Memory B cell (primary cell): ENCODE measurements around the gene PLXDC2.

Source experiments
- ATAC-seq: fragments of 150-1000 bp; cut with Tn5 transposase; 2 replicates; pipeline ENCODE4 v1.10.0; 2021; ENCODE audit warnings: low read depth, mild to moderate bottlenecking, moderate library complexity
- DNase-seq, 2 donors: peaks; one replicate each; pipeline ENCODE4 v3.0.0; 2022; ENCODE audit warnings: low spot score in 2 of 2
- H3K27ac Mint-ChIP-seq: one replicate; pipeline ENCODE4 v1.8.0; 2022; ENCODE audit warnings: mild to moderate bottlenecking, moderate library complexity, mixed read lengths
- H3K27me3 Mint-ChIP-seq: one replicate; pipeline ENCODE4 v1.8.0; 2022; ENCODE audit warnings: mixed read lengths
- H3K36me3 Mint-ChIP-seq: one replicate; pipeline ENCODE4 v1.8.0; 2022; ENCODE audit warnings: mild to moderate bottlenecking, mixed read lengths
- H3K4me1 Mint-ChIP-seq: one replicate; pipeline ENCODE4 v1.8.0; 2022; ENCODE audit warnings: mixed read lengths
- H3K4me3 Mint-ChIP-seq: one replicate; pipeline ENCODE4 v1.8.0; 2022; ENCODE audit warnings: mild to moderate bottlenecking, moderate library complexity, mixed read lengths
- H3K9me3 Mint-ChIP-seq: one replicate; pipeline ENCODE4 v1.8.0; 2022; ENCODE audit warnings: mixed read lengths

PLXDC2 gene

GRCh38 chr10:20090831-20091230 lies 274.6 kb downstream of the PLXDC2 start:
- H3K27me3 Mint-ChIP-seq: no peaks in the 10 kb centered on the region
- peaks cover 8% of the 10 kb centered on the region for H3K9me3 Mint-ChIP-seq
- ATAC-seq: no peak
- no peak for DNase-seq
- H3K36me3 Mint-ChIP-seq: no peaks in the 10 kb centered on the region
- H3K4me3 Mint-ChIP-seq: no peak overlapping the region
- H3K27ac Mint-ChIP-seq: no peak overlapping the region
- H3K4me1 Mint-ChIP-seq: no peaks in the 10 kb centered on the region

- DNase-seq: no peak
- no peaks in the 10 kb centered on the region for H3K36me3 Mint-ChIP-seq
- H3K9me3 Mint-ChIP-seq: peaks cover 10% of the 10 kb centered on the region
- no peak for ATAC-seq
- no peaks in the 10 kb centered on the region for H3K4me1 Mint-ChIP-seq
- no peak overlapping the region for H3K4me3 Mint-ChIP-seq
- H3K27me3 Mint-ChIP-seq: no peaks in the 10 kb centered on the region
- no peak overlapping the region for H3K27ac Mint-ChIP-seq
Measured at GRCh38 chr10:20091698-20092097, 275.5 kb downstream of the PLXDC2 start.

GRCh38 chr10:20093600-20093999 lies 277.4 kb downstream of the PLXDC2 start:
- H3K9me3 Mint-ChIP-seq: peaks cover 10% of the 10 kb centered on the region
- H3K27ac Mint-ChIP-seq: no peak overlapping the region
- H3K4me1 Mint-ChIP-seq: no peaks in the 10 kb centered on the region
- DNase-seq (no peak), ATAC-seq (no peak)
- H3K27me3 Mint-ChIP-seq: no peaks in the 10 kb centered on the region
- H3K4me3 Mint-ChIP-seq: no peak overlapping the region
- no peaks in the 10 kb centered on the region for H3K36me3 Mint-ChIP-seq

- Mint-ChIP-seq H3K36me3 (no peaks in the 10 kb centered on the region), H3K27ac (no peak overlapping the region), H3K4me1 (no peaks in the 10 kb centered on the region), H3K4me3 (no peak overlapping the region), H3K27me3 (no peaks in the 10 kb centered on the region), H3K9me3 (peaks cover 10% of the 10 kb centered on the region)
- no peak for DNase-seq
- no peak for ATAC-seq
Measured at GRCh38 chr10:20094226-20094976, 278.2 kb downstream of the PLXDC2 start.

- DNase-seq (no peak), ATAC-seq (no peak)
- no peaks in the 10 kb centered on the region for H3K4me1 Mint-ChIP-seq
- H3K27ac Mint-ChIP-seq: no peak overlapping the region
- H3K36me3 Mint-ChIP-seq: no peaks in the 10 kb centered on the region
- peaks cover 6% of the 10 kb centered on the region for H3K9me3 Mint-ChIP-seq
- no peak overlapping the region for H3K4me3 Mint-ChIP-seq
- no peaks in the 10 kb centered on the region for H3K27me3 Mint-ChIP-seq
Measured at GRCh38 chr10:20100171-20100570, 283.9 kb downstream of the PLXDC2 start.

- Mint-ChIP-seq H3K36me3 (no peaks in the 10 kb centered on the region), H3K4me1 (no peaks in the 10 kb centered on the region)
Measured at GRCh38 chr10:20105236-20105635, 289.0 kb downstream of the PLXDC2 start.

GRCh38 chr10:20105931-20106330 lies 289.7 kb downstream of the PLXDC2 start:
- Mint-ChIP-seq H3K4me3 (no peak overlapping the region), H3K27me3 (no peaks in the 10 kb centered on the region), H3K4me1 (no peaks in the 10 kb centered on the region), H3K36me3 (no peaks in the 10 kb centered on the region), H3K27ac (no peak overlapping the region), H3K9me3 (peaks cover 2% of the 10 kb centered on the region)
- ATAC-seq (no peak), DNase-seq (no peak)

More at GRCh38 chr10:20105236-20105635, 289.0 kb downstream of the PLXDC2 start:
- Mint-ChIP-seq H3K27me3 (no peaks in the 10 kb centered on the region), H3K9me3 (peaks cover 2% of the 10 kb centered on the region), H3K27ac (no peak overlapping the region), H3K4me3 (no peak overlapping the region)
- no peak for ATAC-seq
- no peak for DNase-seq

- H3K36me3 Mint-ChIP-seq: no peaks in the 10 kb centered on the region
- no peaks in the 10 kb centered on the region for H3K27me3 Mint-ChIP-seq
- ATAC-seq (no peak), DNase-seq (no peak)
- H3K4me3 Mint-ChIP-seq: no peak overlapping the region
- no peaks in the 10 kb centered on the region for H3K4me1 Mint-ChIP-seq
- no peak overlapping the region for H3K27ac Mint-ChIP-seq
- H3K9me3 Mint-ChIP-seq: peaks cover 2% of the 10 kb centered on the region
Measured at GRCh38 chr10:20108021-20108420, 291.8 kb downstream of the PLXDC2 start.

GRCh38 chr10:20109613-20110012 lies 293.4 kb downstream of the PLXDC2 start:
- DNase-seq (no peak), ATAC-seq (no peak)
- Mint-ChIP-seq H3K36me3 (no peaks in the 10 kb centered on the region), H3K27me3 (no peaks in the 10 kb centered on the region), H3K27ac (no peak overlapping the region), H3K9me3 (peaks cover 2% of the 10 kb centered on the region), H3K4me1 (no peaks in the 10 kb centered on the region), H3K4me3 (no peak overlapping the region)

GRCh38 chr10:20110125-20111100 lies 294.2 kb downstream of the PLXDC2 start:
- Mint-ChIP-seq H3K27ac (no peak overlapping the region), H3K4me1 (no peaks in the 10 kb centered on the region), H3K4me3 (no peak overlapping the region), H3K27me3 (no peaks in the 10 kb centered on the region), H3K9me3 (peaks cover 2% of the 10 kb centered on the region), H3K36me3 (no peaks in the 10 kb centered on the region)
- no peak for ATAC-seq
- no peak for DNase-seq

- ATAC-seq: no peak
- H3K9me3 Mint-ChIP-seq: peaks cover 3% of the 10 kb centered on the region
- no peaks in the 10 kb centered on the region for H3K27me3 Mint-ChIP-seq
- DNase-seq: no peak
- no peak overlapping the region for H3K4me3 Mint-ChIP-seq
- H3K36me3 Mint-ChIP-seq: no peaks in the 10 kb centered on the region
- no peaks in the 10 kb centered on the region for H3K4me1 Mint-ChIP-seq
- no peak overlapping the region for H3K27ac Mint-ChIP-seq
Measured at GRCh38 chr10:20114179-20114578, 297.9 kb downstream of the PLXDC2 start.

GRCh38 chr10:20115894-20116293 lies 299.7 kb downstream of the PLXDC2 start:
- Mint-ChIP-seq H3K4me3 (no peak overlapping the region), H3K4me1 (no peaks in the 10 kb centered on the region), H3K27me3 (no peaks in the 10 kb centered on the region), H3K27ac (no peak overlapping the region), H3K9me3 (peaks cover 3% of the 10 kb centered on the region), H3K36me3 (no peaks in the 10 kb centered on the region)
- ATAC-seq: no peak
- no peak for DNase-seq

GRCh38 chr10:20117471-20117870 lies 301.2 kb downstream of the PLXDC2 start:
- no peak overlapping the region for H3K27ac Mint-ChIP-seq
- peaks cover 7% of the 10 kb centered on the region for H3K9me3 Mint-ChIP-seq
- no peak overlapping the region for H3K4me3 Mint-ChIP-seq
- no peaks in the 10 kb centered on the region for H3K4me1 Mint-ChIP-seq
- no peaks in the 10 kb centered on the region for H3K27me3 Mint-ChIP-seq
- H3K36me3 Mint-ChIP-seq: no peaks in the 10 kb centered on the region
- no peak for DNase-seq
- no peak for ATAC-seq

- no peak overlapping the region for H3K4me3 Mint-ChIP-seq
- H3K4me1 Mint-ChIP-seq: no peaks in the 10 kb centered on the region
- no peak for DNase-seq
- ATAC-seq: no peak
- H3K27ac Mint-ChIP-seq: no peak overlapping the region
- peaks cover 7% of the 10 kb centered on the region for H3K9me3 Mint-ChIP-seq
- no peaks in the 10 kb centered on the region for H3K27me3 Mint-ChIP-seq
- H3K36me3 Mint-ChIP-seq: no peaks in the 10 kb centered on the region
Measured at GRCh38 chr10:20118119-20118518, 301.9 kb downstream of the PLXDC2 start.
